NT2/D1 (cell line): ENCODE data around the gene LTA.
"Not testable (repeated sequence)": the region's sequence is repeated elsewhere in the genome, so short reads cannot be mapped to it uniquely, and the experiment has no call there.

ENCODE experiments used
- DNase-seq: peaks from one replicate; pipeline ENCODE4 v3.0.0-alpha.2; 2011; ENCODE audit warnings: low read depth, low spot score
- H3K27me3 ChIP-seq: 2 replicates; pipeline ENCODE4 v1.6.0; 2011; ENCODE audit warnings: mild to moderate bottlenecking; ENCODE audit not compliant: insufficient read length, insufficient read depth
- H3K36me3 ChIP-seq: 2 replicates; pipeline ENCODE4 v1.6.1; 2011; ENCODE audit warnings: mild to moderate bottlenecking, low read length, mixed read lengths; ENCODE audit not compliant: insufficient read depth, insufficient read length
- H3K4me1 ChIP-seq: 2 replicates; pipeline ENCODE4 v1.5.1; 2011; ENCODE audit not compliant: insufficient read depth, insufficient read length
- H3K4me3 ChIP-seq: 2 replicates; pipeline ENCODE4 v1.5.1; 2011; ENCODE audit warnings: low read depth; ENCODE audit not compliant: insufficient read length
- H3K9ac ChIP-seq: 2 replicates; pipeline ENCODE4 v1.6.0; 2011; ENCODE audit warnings: low read depth; ENCODE audit not compliant: insufficient read length
- H3K9me3 ChIP-seq: 2 replicates; pipeline ENCODE4 v1.5.1; 2011; ENCODE audit warnings: mild to moderate bottlenecking, low read length; ENCODE audit not compliant: insufficient read depth
- SUZ12 ChIP-seq: IDR thresholded peaks from 2 replicates; pipeline ENCODE4 v1.6.1; 2011; ENCODE audit not compliant: insufficient read length, insufficient read depth; ENCODE audit errors: extremely low read depth
- YY1 ChIP-seq: IDR thresholded peaks from 2 replicates; pipeline ENCODE4 v1.6.1; 2011; ENCODE audit not compliant: insufficient read length, insufficient read depth
- ZNF274 ChIP-seq: IDR thresholded peaks from 2 replicates; pipeline ENCODE4 v1.6.1; 2011; ENCODE audit warnings: mild to moderate bottlenecking, low read depth, low read length

The LTA gene

DNA sequence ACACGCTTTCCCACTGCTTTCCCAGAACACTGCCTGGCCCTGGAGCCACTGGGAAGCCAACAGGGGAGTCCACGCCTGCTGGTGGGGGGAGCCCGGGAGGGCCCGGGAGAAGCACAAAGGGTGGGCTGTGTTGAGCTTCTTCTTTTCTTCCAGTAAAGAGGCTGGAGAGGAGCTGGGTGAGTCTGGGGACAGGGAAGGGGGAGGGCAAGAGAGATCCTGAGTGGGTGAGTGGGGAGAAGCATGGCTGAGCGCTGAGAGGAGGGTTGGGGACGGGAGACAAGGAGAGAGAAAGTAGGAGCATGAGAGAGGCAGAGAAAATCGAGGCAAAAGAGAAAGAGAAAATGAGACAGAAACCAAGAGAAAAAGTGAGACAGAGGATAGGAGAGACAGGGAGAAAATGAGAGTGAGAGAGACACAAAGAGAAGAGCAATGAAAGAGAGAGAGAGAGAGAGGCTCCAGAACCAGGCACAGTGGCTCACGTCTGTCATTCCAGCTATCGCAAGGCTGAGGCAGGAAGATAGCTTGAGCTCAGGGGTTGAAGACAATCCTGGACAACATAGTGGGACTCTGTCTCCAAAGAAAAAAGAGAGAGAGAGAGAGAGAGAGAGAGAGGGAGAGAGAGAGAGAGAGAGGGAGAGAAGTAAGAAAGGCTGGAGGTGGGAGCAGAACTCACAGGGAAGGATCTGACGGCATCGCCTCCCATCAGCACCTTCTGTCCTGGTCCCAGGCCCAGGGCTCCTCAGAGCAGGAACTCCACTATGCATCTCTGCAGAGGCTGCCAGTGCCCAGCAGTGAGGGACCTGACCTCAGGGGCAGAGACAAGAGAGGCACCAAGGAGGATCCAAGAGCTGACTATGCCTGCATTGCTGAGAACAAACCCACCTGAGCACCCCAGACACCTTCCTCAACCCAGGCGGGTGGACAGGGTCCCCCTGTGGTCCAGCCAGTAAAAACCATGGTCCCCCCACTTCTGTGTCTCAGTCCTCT is 16.0 kb downstream of the LTA start:
- Histone ChIP-seq H3K9ac (no peak overlapping the region), H3K4me3 (no peak overlapping the region), H3K27me3 (no peaks in the 10 kb centered on the region), H3K9me3 (no peaks in the 10 kb centered on the region), H3K4me1 (peaks cover 8% of the 10 kb centered on the region), H3K36me3 (no peaks in the 10 kb centered on the region)
- no peak for TF ChIP-seq ZNF274
- no peak for DNase-seq

DNA sequence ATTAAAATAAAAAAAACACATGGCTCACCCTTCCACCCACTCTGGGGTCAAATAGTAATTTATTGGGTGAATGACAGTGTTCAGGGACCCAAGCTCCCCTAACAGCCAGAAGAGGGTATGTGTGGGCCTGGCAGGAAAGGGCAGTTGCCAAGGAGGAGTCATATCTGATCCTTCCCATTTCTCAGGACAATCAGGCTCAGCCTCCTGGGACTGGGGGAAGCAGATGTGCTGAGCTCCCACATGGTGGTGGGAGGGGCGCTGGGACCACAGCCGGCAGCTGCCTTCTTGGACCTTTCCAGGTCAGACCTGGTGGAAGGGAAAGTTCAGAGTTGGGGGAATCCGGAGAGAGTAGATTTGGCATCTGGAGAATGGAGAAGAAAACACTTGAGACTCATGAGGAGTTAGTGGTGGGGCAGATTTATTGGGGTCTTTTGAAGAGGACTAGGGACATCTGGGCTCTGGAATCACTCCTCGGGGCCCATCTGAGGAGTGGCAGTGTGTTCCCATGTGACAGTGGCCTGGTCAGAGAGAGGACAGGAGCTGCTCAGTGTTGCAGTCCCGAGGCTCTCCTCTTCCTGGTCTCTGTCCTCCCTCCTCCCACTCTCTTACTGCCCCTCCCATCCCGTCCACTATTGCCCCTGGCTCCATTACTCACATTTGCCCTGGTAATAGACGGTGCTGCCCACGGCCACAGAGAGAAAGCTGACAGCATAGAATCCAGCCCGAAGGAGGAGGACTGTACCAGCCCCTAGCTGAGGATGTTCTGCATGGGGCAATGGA is 17.0 kb downstream of the LTA start:
- H3K4me1 ChIP-seq = peaks cover 8% of the 10 kb centered on the region
- TF ChIP-seq ZNF274 (no peak), YY1 (no peak), SUZ12 (no peak)
- H3K9me3 ChIP-seq = no peaks in the 10 kb centered on the region
- no peaks in the 10 kb centered on the region for H3K27me3 ChIP-seq
- H3K36me3 ChIP-seq = no peaks in the 10 kb centered on the region
- H3K9ac ChIP-seq = no peak overlapping the region
- H3K4me3 ChIP-seq = no peak overlapping the region
- DNase-seq = no peak

DNA sequence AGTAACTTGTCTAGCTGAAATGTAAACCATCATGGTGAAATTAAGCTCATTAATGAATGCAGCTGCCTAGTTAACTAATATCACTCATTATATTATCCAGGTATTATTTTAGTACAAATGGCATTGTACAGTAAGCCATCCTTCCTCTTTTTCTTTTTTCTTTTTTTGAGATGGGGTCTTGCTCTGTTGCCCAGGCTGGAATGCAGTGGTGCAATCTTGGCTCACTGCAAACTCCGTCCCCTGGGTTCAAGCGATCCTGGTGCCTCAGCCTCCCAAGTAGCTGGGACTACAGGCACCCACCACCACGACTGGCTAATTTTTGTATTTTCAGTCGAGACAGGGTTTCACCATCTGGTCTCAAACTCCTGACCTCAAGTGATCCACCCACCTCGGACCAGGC is 18.6 kb downstream of the LTA start:
- not testable (repeated sequence) for H3K27me3 ChIP-seq, H3K9me3 ChIP-seq, H3K4me1 ChIP-seq, H3K4me3 ChIP-seq, DNase-seq, H3K36me3 ChIP-seq, H3K9ac ChIP-seq

DNA sequence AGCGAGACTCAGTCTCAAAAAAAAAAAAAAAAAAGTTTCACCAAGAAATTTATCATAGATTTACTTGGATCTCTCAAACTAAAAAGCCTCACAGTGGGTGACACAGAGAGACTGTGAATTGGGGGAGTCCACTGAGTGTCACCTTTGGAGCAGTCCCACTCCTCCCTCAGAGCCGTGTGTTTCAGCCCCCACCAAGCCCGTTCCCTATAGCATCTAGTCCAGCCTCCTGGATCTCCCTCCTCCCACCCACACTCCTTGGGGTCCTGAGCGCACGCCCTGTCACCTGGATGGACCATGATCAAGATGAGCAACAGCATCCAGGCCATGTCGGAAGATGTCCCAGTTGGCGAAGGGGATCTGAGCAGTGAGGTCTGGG is 20.3 kb downstream of the LTA start:
- Histone ChIP-seq H3K4me1 (no peaks in the 10 kb centered on the region), H3K36me3 (no peaks in the 10 kb centered on the region), H3K27me3 (no peaks in the 10 kb centered on the region), H3K9me3 (no peaks in the 10 kb centered on the region), H3K9ac (no peak overlapping the region), H3K4me3 (no peak overlapping the region)
- TF ChIP-seq ZNF274 = no peak
- TF ChIP-seq YY1 = no peak
- TF ChIP-seq SUZ12 = no peak
- DNase-seq = no peak

DNA sequence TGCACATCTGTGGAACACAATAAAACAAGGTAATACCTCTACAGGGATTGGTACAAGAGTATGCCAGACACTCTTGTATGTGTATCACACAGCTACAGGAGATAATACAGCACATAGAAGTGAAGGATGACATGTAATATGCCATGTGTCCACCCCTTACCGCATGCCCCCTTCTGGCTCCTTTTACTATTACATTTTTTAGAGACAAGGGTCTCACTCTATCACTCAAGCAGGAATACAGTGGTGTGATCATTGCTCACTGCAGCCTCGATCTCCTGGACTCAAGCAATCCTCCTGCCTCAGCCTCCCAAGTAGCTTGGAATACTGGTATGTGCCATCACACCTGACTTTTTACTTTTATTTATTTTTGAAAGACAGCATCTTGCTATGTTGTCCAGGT is 24.9 kb downstream of the LTA start:
- no peak for DNase-seq
- Histone ChIP-seq H3K36me3 (no peaks in the 10 kb centered on the region), H3K9ac (no peak overlapping the region), H3K27me3 (no peaks in the 10 kb centered on the region), H3K4me1 (no peaks in the 10 kb centered on the region), H3K9me3 (no peaks in the 10 kb centered on the region), H3K4me3 (no peak overlapping the region)
- TF ChIP-seq YY1 (no peak), SUZ12 (no peak), ZNF274 (no peak)

DNA sequence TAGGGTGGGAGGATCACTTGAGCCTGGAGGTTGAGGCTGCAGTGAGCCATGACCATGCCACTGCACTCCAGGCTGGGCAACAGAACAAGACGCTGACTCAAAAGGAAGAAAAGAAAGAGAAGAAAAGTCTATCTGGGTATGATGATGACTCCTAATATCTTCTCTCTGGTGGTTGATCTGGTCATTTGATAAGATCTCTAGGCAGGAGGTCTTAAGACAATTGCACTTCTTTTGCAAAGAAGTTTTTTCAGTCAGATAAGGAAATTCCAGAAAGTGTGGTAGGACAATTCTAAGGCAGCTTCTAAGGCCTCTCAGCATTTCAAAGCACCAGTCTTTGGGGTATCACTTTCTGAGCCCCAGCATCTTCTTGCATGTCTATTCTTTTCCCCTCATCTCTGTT is 35.2 kb downstream of the LTA start:
- no peak overlapping the region for H3K9ac ChIP-seq
- H3K4me1 ChIP-seq = peaks cover 2% of the 10 kb centered on the region
- H3K27me3 ChIP-seq = no peaks in the 10 kb centered on the region
- TF ChIP-seq ZNF274 = no peak
- no peak for TF ChIP-seq SUZ12
- no peaks in the 10 kb centered on the region for H3K9me3 ChIP-seq
- no peak for DNase-seq
- no peak overlapping the region for H3K4me3 ChIP-seq
- no peaks in the 10 kb centered on the region for H3K36me3 ChIP-seq

DNA sequence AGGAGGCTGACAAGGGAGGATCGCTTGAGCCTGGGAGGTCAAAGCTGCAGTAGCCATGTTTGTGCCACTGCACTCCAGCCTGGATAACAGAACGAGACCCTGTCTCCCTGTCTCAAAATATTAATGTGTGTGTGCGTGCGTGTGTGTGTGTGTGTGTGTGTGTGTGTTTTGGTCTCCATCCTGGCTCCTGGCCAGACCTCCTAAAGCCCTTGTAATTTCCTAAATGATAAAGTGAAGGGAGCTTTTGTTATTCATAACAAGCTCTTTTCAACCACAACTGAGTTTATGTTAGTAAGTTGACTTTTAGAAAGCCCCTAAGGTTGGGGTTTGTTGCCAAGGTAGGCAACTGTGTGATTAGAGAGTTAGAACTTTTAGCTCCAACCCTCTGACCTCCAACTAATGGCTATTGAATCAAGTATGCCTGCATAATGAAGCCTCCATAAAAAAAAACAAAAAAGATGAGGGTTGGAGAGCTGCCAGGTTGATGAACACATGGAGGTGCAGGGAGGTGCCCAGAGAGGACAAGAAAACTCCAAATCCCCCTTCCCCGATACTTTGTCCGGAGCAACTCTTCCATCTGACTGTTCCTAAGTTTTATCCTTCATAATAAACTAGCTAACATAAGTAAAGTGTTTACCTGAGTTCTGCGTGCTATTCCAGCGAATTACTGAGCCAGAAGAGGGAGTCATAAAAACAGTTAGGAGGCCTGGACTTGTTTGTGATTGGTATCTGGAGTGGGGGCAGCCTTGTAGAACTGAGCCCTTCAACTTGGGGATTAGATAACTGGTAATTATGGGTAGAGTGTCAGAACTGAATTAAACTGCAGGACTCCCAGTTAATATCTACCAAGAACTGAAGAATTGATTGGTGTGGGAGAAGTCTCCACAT is 37.7 kb downstream of the LTA start:
- Histone ChIP-seq H3K9me3 (no peaks in the 10 kb centered on the region), H3K27me3 (no peaks in the 10 kb centered on the region), H3K4me1 (no peaks in the 10 kb centered on the region), H3K4me3 (no peak overlapping the region), H3K9ac (peak overlapping the region; percentile 17), H3K36me3 (no peaks in the 10 kb centered on the region)
- TF ChIP-seq ZNF274 (no peak), YY1 (no peak), SUZ12 (no peak)
- DNase-seq = no peak
